Esophagus squamous epithelium (tissue), 5 donors: Measurements from ENCODE around the gene DBF4. TPM values are rescaled to one million over a fixed set of nuclear protein-coding genes. Genes with fewer than 3 reads are reported as not detected.
"Not testable (repeated sequence)": the region's sequence is repeated elsewhere in the genome, so short reads cannot be mapped to it uniquely, and the experiment has no call there.

Source experiments
- DNase-seq: peaks from one replicate; lab custom pipeline; 2025; lab: John Stamatoyannopoulos, UW
- H3K27ac ChIP-seq, 4 donors: fragments of 200-600 bp; sonication (generic); one replicate each; pipeline ENCODE4 v1.5.1; 2016 to 2019; ENCODE audit warnings: mild to moderate bottlenecking in 1 of 4
- H3K27me3 ChIP-seq, 4 donors: fragments of 200-600 bp; sonication (generic); 1 replicate in 3 of 4; 2 replicates in 1 of 4; pipeline versions ENCODE4 v1.5.1 to v1.6.0; 2017 to 2021; ENCODE audit warnings: antibody characterized with exemption in 1 of 4
- H3K36me3 ChIP-seq, 3 donors: fragments of 200-600 bp; sonication (generic); one replicate each; pipeline ENCODE4 v1.5.1; 2016 to 2019
- H3K4me1 ChIP-seq, 3 donors: fragments of 200-600 bp; sonication (generic); one replicate each; pipeline ENCODE4 v1.5.1; 2017 to 2019
- H3K4me3 ChIP-seq, 4 donors: fragments of 200-600 bp; sonication (generic); 1 replicate in 3 of 4; 2 replicates in 1 of 4; pipeline ENCODE4 v1.5.1; 2016 to 2019; ENCODE audit warnings: mild to moderate bottlenecking in 2 of 4, moderate library complexity in 1 of 4
- H3K9me3 ChIP-seq, 3 donors: fragments of 200-600 bp; sonication (generic); one replicate each; pipeline ENCODE4 v1.5.1; 2016 to 2019
- POLR2A ChIP-seq, 4 donors: fragments of 450-650 bp; IDR thresholded peaks; one replicate each; pipeline ENCODE4 v1.6.1; 2017; ENCODE audit warnings: antibody characterized with exemption in 4 of 4, mild to moderate bottlenecking in 4 of 4, moderate library complexity in 3 of 4
- whole genome bisulfite sequencing, 2 donors: methylation state at CpG; one replicate each; pipeline ENCODE4 v1.1.5; 2018; 5-methylcytosine and 5-hydroxymethylcytosine counted together
- intact Hi-C: fragments of 100-400 bp; cut with DNase I; formaldehyde crosslinking; loops from one replicate; pipeline ENCODE4 v1.15.0; 2022
- total RNA-seq, 4 donors: library from RNA; depleted of rRNA; stranded (reverse); fragments of >200 nt; gene quantifications; one replicate each; pipeline ENCODE4 v1.1.0, GENCODE V29; 2016
- TF ChIP-seq, protein P1 (sequence below), 6 experiments: fragments of 450-650 bp in 4 of 6; fragments of 200-600 bp in 2 of 6; sonication (generic) in 2 of 6; IDR thresholded peaks; one replicate each; pipeline ENCODE4 v1.5.1; 2016 to 2019; ENCODE audit warnings: antibody characterized with exemption in 6 of 6, mild to moderate bottlenecking in 4 of 6, moderate library complexity in 4 of 6
- donor health status: DM: yes; HTN: yes; CAD: no.

DBF4 gene
- total RNA-seq, 4 donors from 2014 or later: 11.0 to 27.3 (median 18.0) TPM

- TF ChIP-seq POLR2A (IDR thresholded peaks at IDR 0.05): no peak
- TF ChIP-seq, protein P1, sequence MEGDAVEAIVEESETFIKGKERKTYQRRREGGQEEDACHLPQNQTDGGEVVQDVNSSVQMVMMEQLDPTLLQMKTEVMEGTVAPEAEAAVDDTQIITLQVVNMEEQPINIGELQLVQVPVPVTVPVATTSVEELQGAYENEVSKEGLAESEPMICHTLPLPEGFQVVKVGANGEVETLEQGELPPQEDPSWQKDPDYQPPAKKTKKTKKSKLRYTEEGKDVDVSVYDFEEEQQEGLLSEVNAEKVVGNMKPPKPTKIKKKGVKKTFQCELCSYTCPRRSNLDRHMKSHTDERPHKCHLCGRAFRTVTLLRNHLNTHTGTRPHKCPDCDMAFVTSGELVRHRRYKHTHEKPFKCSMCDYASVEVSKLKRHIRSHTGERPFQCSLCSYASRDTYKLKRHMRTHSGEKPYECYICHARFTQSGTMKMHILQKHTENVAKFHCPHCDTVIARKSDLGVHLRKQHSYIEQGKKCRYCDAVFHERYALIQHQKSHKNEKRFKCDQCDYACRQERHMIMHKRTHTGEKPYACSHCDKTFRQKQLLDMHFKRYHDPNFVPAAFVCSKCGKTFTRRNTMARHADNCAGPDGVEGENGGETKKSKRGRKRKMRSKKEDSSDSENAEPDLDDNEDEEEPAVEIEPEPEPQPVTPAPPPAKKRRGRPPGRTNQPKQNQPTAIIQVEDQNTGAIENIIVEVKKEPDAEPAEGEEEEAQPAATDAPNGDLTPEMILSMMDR (IDR thresholded peaks at IDR 0.05): no peak
- H3K9me3 ChIP-seq: no peaks in the 10 kb centered on the region
- DNase-seq: no peak
- no peak overlapping the region for H3K4me3 ChIP-seq
- peaks cover 0 to 48% (median 0%) of the 10 kb centered on the region in 3 donors for H3K36me3 ChIP-seq
- intact Hi-C loops: no loop called here
- peaks cover 0 to 4% (median 0%) of the 10 kb centered on the region in 3 donors for H3K4me1 ChIP-seq
- WGBS, 2 donors: 71 to 88% methylated on average over 1 of the region's 1 CpG
- no peaks in the 10 kb centered on the region for H3K27me3 ChIP-seq
- no peak overlapping the region for H3K27ac ChIP-seq
Observed at GRCh38 chr7:87850836-87851593, 25.3 kb upstream of the DBF4 start.

DNA sequence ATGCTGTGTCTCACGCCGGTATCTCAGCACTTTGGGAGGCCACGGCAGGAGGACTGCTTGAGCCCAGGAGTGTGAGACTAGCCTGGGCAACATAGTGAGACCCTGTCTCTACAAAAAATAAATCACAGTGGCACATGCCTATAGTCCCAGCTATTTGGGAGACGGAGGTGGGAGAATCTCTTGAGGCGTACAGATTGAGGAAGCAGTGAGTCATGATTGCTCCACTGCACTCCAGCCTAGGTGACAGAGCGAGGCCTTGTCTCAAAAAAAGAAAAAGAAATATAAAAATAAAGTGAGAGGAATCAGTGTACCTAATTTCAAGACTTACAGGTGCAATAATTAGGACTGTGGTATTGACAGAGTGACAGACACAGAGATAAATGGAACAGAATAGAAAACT lies 24.0 kb upstream of the DBF4 start:
- Histone ChIP-seq H3K36me3 (peaks cover 0 to 42% (median 0%) of the 10 kb centered on the region in 3 donors), H3K4me1 (peaks cover 0 to 4% (median 0%) of the 10 kb centered on the region in 3 donors), H3K27ac (no peak overlapping the region), H3K4me3 (no peak overlapping the region), H3K9me3 (no peaks in the 10 kb centered on the region), H3K27me3 (no peaks in the 10 kb centered on the region)
- DNase-seq: no peak
- intact Hi-C loops: no loop called here
- WGBS, 2 donors: 88 to 91% methylated on average over 6 of the region's 6 CpGs
- TF ChIP-seq POLR2A (IDR thresholded peaks at IDR 0.05): no peak
- TF ChIP-seq, protein P1 (IDR thresholded peaks at IDR 0.05): no peak

- 47 to 54% methylated on average over 1 of the region's 1 CpG for WGBS, 2 donors
- Histone ChIP-seq H3K36me3 (peaks cover 0 to 52% (median 3%) of the 10 kb centered on the region in 3 donors), H3K4me1 (peaks cover 0 to 4% (median 0%) of the 10 kb centered on the region in 3 donors), H3K4me3 (no peak overlapping the region), H3K27me3 (no peaks in the 10 kb centered on the region), H3K27ac (no peak overlapping the region), H3K9me3 (no peaks in the 10 kb centered on the region)
- intact Hi-C loops: no loop called here
- DNase-seq: no peak
- no peak for TF ChIP-seq POLR2A (IDR thresholded peaks at IDR 0.05)
Observed at GRCh38 chr7:87853237-87853864, 22.9 kb upstream of the DBF4 start.

DNA sequence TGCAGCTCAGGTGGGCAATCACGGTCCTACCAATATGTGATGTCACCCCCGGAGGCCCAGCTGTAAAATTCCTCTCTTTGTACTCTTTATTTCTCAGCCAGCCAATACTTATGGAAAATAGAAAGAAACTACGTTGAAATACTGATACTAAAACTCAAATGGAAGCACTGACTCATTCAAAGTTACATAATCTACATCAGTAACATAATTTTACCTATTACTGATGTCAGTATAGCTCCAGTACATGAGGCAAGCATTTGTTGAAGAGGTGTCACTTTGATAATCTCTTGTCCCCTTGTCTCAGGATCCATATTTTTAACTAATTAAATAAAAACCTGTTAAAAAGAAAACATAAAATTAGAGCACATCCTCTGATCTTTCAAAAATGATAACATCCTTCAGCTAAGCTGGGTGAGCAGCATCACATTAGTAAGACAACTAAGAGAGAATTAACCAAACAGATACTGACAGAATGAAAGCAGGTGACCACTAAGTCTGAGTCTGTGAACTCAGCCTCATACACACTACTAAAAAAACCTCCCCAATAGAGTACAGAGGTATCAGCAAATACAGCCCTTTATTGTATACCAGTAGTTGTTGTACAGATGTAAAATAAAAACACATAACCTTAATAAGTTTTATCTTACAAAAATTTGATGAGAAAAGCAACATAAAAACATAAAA lies 17.7 kb upstream of the DBF4 start:
- no peaks in the 10 kb centered on the region for H3K4me1 ChIP-seq
- DNase-seq: no peak
- peaks cover 0 to 54% (median 3%) of the 10 kb centered on the region in 3 donors for H3K36me3 ChIP-seq
- intact Hi-C loops: no loop called here
- WGBS, 2 donors: 86 to 88% methylated on average over 3 of the region's 3 CpGs
- H3K4me3 ChIP-seq: no peak overlapping the region
- no peak for TF ChIP-seq POLR2A (IDR thresholded peaks at IDR 0.05)
- TF ChIP-seq, protein P1 (IDR thresholded peaks at IDR 0.05): no peak
- H3K9me3 ChIP-seq: no peaks in the 10 kb centered on the region
- H3K27ac ChIP-seq: no peak overlapping the region
- no peaks in the 10 kb centered on the region for H3K27me3 ChIP-seq

- no peaks in the 10 kb centered on the region for H3K4me1 ChIP-seq
- H3K9me3 ChIP-seq: peaks cover 0 to 31% (median 22%) of the 10 kb centered on the region in 3 donors
- intact Hi-C loops: no loop called here
- no peak for TF ChIP-seq POLR2A (IDR thresholded peaks at IDR 0.05)
- TF ChIP-seq, protein P1 (IDR thresholded peaks at IDR 0.05): no peak
- H3K36me3 ChIP-seq: peaks cover 0 to 31% (median 0%) of the 10 kb centered on the region in 3 donors
- H3K27me3 ChIP-seq: no peaks in the 10 kb centered on the region
- 90 to 98% methylated on average over 2 of the region's 2 CpGs for WGBS, 2 donors
- no peak overlapping the region for H3K27ac ChIP-seq
- H3K4me3 ChIP-seq: no peak overlapping the region
- DNase-seq: no peak
Observed at GRCh38 chr7:87866089-87866488, 10.2 kb upstream of the DBF4 start.

- H3K4me1 ChIP-seq, DNase-seq, H3K27me3 ChIP-seq, intact Hi-C loops, H3K4me3 ChIP-seq, H3K27ac ChIP-seq: not testable (repeated sequence)
- Histone ChIP-seq H3K9me3 (peaks cover 0 to 36% (median 22%) of the 10 kb centered on the region in 3 donors), H3K36me3 (peaks cover 0 to 35% (median 0%) of the 10 kb centered on the region in 3 donors)
- 89 to 93% methylated on average over 6 of the region's 6 CpGs for WGBS, 2 donors
Observed at GRCh38 chr7:87866533-87866932, 9.8 kb upstream of the DBF4 start.
